GM19035 (cell line): Measurements from ENCODE around the gene COL1A1.

Experiments
- ATAC-seq: cut with Tn5 transposase; IDR thresholded peaks from one replicate; pipeline ENCODE4 v1.9.1; 2021; ENCODE audit not compliant: unreplicated experiment

The COL1A1 gene

GRCh38 chr17:50157891-50158290, 43.5 kb downstream of the COL1A1 start:
- ATAC-seq, result no peak

DNA sequence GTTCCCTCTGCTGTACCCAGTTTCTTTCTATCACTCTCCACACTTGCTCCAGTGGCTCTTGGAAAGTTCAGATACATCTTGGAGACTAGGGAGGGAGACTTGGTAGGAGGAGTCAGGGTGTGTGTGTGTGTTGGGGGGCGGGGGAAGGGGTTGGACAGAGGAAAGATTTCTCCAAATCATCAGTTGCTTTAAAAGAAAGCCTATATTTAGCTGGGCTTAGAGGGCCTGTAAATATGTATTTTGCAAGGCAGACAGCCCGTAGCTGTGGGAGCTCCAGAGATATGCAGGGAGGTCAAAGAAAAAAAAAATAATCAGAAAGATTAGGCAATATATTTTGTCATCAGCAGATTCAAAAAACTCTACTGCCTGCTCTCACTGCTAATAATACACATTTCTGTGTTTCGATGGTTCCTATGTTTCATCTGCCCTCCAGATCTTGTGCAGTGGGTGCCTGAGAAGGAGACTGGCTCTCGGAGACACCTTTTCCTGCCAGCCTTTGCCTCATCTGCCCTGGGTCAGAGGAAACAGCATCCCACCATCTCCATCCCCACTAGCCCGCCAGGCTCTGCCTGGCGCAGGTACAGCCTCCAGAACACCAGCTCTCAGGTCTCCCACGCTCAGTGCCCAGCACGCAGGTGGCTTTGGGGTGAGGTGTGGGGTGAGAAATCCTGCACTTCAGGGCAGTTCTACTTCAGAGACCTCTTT, 46.2 kb downstream of the COL1A1 start:
- no peak for ATAC-seq

DNA sequence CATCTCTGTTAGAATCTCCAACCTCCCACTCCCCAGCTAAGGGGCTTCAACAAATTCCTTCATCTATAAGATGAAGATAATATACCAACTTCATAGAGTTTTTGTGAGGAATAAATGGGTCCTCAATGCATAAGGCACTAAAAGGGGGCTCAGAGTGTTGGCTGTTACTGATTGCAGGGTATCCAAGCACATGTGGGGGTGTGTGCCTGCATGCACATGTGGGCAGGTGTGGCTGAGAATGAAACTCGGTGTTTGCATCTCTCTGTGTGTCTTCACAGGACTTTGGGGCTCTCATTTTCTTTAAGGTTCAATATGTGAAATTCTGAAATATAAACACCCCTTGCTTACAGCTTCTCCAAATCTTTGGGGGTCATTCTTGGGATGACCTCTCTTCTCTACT, 46.8 kb downstream of the COL1A1 start:
- ATAC-seq, result no peak

- no peak for ATAC-seq
Measured at GRCh38 chr17:50153650-50154575, 47.5 kb downstream of the COL1A1 start.

DNA sequence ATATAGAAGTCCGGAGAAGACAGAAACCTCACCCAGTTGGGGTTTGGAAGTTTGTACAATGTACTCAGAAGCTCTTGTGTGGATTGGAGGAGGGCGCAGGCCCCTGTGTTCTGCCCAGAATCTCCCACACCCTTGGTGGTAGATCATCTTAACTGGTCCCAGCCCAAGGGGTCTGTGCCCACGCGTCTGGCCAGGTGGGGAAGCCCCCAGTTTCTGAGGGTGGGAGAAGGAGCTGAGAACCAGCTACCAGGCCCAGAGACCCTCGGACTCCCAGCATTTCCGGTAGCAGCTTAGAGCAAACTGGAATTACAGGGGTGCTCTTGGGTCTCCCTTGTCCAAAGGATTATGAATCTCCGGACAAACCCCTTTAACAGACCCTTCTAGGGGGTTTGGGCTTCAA, 48.7 kb downstream of the COL1A1 start:
- ATAC-seq, result no peak

- ATAC-seq, result no peak
Measured at GRCh38 chr17:50151937-50152547, 49.4 kb downstream of the COL1A1 start.

GRCh38 chr17:50151041-50151936, 50.1 kb downstream of the COL1A1 start:
- peak; percentile 31 for ATAC-seq

DNA sequence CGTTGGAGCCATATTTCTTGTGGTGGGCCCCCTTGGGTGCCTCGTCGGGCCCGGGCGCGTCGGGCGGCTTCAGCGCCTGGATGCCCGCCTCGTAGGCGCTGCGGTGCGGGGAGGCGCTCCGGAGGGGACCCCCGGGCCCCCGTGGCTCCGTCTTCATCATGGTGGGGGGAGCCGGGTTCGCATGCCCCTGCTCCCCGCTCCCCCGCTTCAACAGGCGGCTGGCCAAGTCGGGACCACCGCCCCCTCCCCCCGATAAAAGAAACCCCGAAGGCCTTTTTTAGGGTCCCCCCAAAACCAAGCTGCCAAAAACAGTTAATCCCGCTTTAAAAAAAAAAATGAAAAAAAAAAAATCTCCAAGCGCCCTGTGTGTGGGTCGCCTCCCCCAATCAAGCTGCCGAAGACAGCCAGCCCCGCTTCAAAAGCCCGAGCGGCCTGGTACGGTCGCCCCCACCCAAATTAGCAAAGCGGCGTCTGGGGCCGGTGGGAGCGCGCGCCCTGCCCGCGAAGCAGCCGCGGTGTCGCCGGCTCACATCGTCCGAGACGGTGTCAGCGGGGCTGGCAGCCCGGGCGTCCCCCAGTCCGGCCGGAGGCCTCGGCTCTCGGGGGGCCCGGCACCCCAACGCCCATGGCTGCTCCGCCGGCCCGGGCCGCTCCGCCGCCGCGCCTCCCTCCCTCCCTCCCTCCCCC, 50.9 kb downstream of the COL1A1 start, which contains the start of gene PPP1R9B:
PPP1R9B (minus strand) TSS at position 324 of the 687 bp plus-strand sequence; CDS start at position 160, 164 bp downstream.
- ATAC-seq, result no peak

GRCh38 chr17:50149417-50150353, 51.7 kb downstream of the COL1A1 start:
- ATAC-seq, result no peak

DNA sequence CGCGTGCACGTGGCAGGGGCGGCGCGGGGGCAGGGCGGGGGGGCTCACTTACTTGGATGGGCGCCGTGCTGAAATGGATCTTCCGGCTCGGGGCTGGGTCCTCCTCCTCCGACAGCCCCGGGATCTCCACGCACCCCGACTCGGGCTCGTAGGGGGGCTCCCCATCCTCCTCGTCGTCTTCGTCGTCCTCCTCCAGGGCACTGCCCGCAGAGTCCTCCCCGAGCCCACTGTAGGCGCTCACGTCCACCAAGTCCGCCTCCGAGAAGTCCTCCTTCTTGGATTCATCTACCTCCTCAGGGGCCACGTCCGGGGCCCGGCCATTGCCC, 52.4 kb downstream of the COL1A1 start:
- ATAC-seq, result peak; percentile 8

DNA sequence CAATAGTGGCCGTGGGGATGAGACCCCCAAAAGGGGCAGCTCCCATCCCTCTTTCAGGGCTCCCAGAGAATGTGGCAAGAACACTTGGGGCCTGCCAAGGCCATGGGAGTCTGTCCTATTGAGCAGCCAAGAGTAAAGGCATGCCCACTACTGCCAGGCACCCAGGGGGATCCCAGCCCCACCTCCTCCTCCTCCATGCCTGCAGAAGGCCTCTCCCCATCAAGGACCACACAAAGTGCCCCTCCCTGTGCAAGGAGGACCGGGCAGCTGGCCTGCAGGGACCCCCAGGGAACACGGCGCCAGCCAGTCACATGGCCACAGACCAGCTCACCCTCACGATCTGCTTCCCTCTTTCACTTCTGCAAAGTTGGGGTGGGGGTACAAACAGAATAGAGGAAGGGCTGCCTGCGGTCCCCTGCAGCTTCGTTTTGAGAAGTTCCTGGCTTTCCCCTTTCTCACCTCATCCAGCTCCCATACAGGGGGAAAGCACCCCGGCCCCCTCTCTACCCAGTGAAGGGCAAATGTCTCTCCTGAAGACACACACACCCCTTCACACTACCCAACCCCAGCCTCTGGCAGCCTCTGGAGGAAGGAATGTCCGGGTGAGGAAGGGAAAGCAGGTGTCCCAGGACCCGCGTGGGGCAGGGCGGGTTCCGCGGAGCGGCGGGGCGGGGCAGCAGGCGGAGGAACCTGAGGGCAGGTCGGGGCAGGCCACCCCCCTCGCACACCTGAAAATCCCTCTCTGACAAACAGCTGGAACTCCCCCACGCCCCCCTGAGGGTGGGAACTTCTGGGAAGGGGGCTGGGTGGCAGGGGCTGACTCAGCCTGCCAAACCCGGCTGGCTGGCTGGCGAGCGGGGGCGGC, 53.0 kb downstream of the COL1A1 start:
- ATAC-seq, result peak; percentile 37

DNA sequence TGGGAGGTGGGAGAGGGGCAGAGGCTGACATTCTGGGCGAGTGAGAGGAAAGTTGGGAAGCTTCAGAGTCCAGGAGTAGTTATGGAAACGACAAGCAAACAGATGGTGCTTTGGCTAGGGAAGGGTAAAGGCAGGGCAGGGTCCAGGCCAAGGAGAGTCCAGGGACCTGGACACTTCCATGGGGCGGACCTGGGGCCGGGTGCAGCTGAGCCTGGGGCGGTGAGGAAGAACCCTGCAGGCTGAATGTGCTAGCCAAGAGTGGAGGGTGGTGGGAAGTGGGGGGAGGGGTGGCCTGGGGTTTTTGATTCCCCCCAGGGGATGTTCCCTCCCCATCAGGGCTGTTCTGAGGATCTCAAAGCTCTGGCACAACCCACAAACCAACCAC, 53.6 kb downstream of the COL1A1 start:
- no peak for ATAC-seq

GRCh38 chr17:50146927-50147665, 54.3 kb downstream of the COL1A1 start:
- ATAC-seq, result no peak

DNA sequence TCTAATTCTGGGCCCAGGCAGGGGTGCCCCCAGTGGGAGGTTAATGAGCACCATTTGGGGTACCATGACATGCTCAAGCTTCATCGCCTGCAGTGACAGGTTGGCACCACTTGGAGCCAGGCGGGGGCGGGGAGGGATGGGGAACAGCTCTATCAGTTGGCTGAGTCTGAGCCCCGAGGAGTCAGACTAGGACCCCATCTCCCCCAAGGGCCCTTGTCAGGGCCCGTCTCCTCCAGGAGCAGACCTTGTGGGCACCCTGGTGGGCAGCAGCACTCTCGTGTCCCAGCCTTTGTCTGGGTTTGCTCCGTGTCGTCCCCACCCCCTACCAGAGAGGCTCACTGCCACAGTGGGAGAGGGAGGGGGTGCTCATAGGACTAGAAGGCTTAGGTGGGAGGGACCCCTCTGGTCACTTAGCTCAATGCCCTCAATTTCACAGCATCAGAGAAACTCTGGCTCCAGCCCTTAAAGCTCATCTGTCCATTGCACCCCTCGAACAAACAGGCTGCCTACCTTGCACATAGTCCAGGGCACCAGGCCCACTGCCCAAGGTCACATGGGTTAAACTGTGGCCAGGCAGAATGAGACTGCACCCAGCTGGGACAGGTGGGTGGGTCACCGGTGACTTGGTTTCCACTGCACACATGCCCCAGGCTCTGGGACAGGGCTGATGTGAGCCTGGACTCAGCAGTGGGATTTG, 55.1 kb downstream of the COL1A1 start:
- no peak for ATAC-seq

DNA sequence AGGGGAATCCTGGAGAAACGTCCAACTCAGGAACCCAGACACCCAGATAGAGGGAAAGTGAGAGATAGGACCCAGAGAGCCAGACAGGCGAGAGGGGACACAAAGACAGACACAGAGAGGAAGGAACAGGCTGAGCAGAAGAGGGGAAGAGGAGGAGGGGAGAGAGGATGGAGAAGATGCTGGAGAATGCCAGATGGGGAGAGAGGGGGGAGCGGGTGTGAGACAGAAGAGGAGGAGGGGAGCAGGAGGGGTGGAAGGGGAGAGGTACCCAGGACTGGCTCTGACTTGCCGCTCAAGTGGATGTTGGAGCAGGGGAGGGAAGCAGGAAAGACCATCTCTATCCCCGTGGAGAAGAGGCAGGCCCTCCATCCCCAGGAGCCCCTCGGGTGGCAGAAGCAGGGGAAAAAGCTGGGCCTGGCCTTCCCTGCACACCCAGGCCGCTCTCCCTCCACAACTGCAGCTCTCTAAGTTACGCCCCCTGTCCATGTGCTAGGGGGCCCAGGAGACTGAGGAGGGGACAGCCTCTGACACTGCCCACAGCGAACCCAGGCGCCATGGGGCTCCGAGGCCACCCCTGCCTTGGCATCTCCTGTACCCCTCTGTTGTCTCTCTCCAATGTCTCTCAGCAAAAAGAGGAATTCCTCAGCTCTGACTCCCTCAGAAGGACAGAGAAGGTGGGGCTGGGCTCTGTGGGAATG, 55.8 kb downstream of the COL1A1 start:
- ATAC-seq, result no peak

DNA sequence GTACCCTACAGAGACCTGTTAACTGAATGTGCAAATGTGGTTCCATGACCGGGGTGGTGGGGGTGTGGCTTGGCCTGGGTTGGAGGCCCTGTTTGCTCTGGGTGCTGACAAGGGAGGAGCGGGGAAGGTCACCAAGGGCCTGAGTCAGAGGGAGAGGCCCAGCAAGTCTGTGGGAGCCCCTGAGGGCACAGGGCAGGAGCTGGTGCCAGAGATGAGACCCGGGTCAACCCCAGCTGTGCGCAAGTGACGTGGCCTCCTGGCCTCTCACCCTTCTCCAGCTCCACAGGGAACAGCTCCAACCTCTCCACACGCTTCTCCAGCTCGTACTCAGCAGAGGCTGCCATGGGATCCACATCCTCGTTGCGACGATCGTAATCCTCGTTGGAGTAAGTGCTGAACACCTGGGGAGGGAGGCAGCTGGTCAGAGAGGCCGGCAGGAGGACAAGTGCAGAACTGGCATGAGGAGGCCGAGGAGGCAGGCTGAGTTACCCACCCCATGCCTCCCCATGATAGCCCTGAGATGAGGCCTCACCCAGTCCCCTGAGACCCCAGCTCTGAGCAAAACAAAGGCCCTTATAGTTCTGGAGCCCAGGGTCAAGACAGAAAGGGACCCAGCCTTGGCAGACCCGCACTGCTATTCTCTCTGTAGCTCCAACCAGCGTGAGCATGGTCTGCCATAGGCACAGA, 56.4 kb downstream of the COL1A1 start:
- ATAC-seq, result no peak
